ENCODE results near the gene FAM13C.
"Not testable (repeated sequence)": the region's sequence is repeated elsewhere in the genome, so short reads cannot be mapped to it uniquely, and the experiment has no call there.

FAM13C gene

GRCh38 chr10:59362144-59362958, at the start of gene FAM13C:
FAM13C (minus strand) TSS chr10:59362549; CDS start chr10:59362460, 89 bp downstream.
- FAIRE-seq (no peak), DNase-seq (ENCODE audit: insufficient read length, low spot score) (no peak)

GRCh38 chr10:59405235-59405634, 42.9 kb upstream of the FAM13C start:
- no peak for FAIRE-seq
- no peak for DNase-seq (ENCODE audit: insufficient read length, low spot score)

GRCh38 chr10:59400214-59400613, 37.9 kb upstream of the FAM13C start:
- FAIRE-seq (no peak), DNase-seq (ENCODE audit: insufficient read length, low spot score) (no peak)

- DNase-seq (ENCODE audit: insufficient read length, low spot score); FAIRE-seq: not testable (repeated sequence)
Observed at GRCh38 chr10:59399329-59399728, 37.0 kb upstream of the FAM13C start.

GRCh38 chr10:59397961-59398360, 35.6 kb upstream of the FAM13C start:
- FAIRE-seq, result no peak

GRCh38 chr10:59395984-59396383, 33.6 kb upstream of the FAM13C start:
- DNase-seq (ENCODE audit: insufficient read length, low spot score) (no peak), FAIRE-seq (no peak)

More at GRCh38 chr10:59397961-59398360, 35.6 kb upstream of the FAM13C start:
- DNase-seq (ENCODE audit: insufficient read length, low spot score), result no peak

- DNase-seq (ENCODE audit: insufficient read length, low spot score) (no peak), FAIRE-seq (no peak)
Observed at GRCh38 chr10:59393349-59393748, 31.0 kb upstream of the FAM13C start.

- DNase-seq (ENCODE audit: insufficient read length, low spot score) (no peak), FAIRE-seq (no peak)
Observed at GRCh38 chr10:59391060-59391459, 28.7 kb upstream of the FAM13C start.

- DNase-seq (ENCODE audit: insufficient read length, low spot score) (no peak), FAIRE-seq (no peak)
Observed at GRCh38 chr10:59388671-59388976, 26.3 kb upstream of the FAM13C start.

GRCh38 chr10:59387951-59388670, 25.8 kb upstream of the FAM13C start:
- DNase-seq (ENCODE audit: insufficient read length, low spot score) (no peak), FAIRE-seq (no peak)

- FAIRE-seq (no peak), DNase-seq (ENCODE audit: insufficient read length, low spot score) (no peak)
Observed at GRCh38 chr10:59384761-59385160, 22.4 kb upstream of the FAM13C start.

GRCh38 chr10:59383908-59384307, 21.6 kb upstream of the FAM13C start:
- no peak for DNase-seq (ENCODE audit: insufficient read length, low spot score)
- no peak for FAIRE-seq

- DNase-seq (ENCODE audit: insufficient read length, low spot score), result no peak
- no peak for FAIRE-seq
Observed at GRCh38 chr10:59383436-59383835, 21.1 kb upstream of the FAM13C start.

GRCh38 chr10:59382831-59383295, 20.5 kb upstream of the FAM13C start:
- DNase-seq (ENCODE audit: insufficient read length, low spot score) (no peak), FAIRE-seq (no peak)

- no peak for FAIRE-seq
- no peak for DNase-seq (ENCODE audit: insufficient read length, low spot score)
Observed at GRCh38 chr10:59381687-59382086, 19.3 kb upstream of the FAM13C start.

- FAIRE-seq (no peak), DNase-seq (ENCODE audit: insufficient read length, low spot score) (no peak)
Observed at GRCh38 chr10:59376846-59377245, 14.5 kb upstream of the FAM13C start.

- no peak for FAIRE-seq
- no peak for DNase-seq (ENCODE audit: insufficient read length, low spot score)
Observed at GRCh38 chr10:59375990-59376389, 13.6 kb upstream of the FAM13C start.

- DNase-seq (ENCODE audit: insufficient read length, low spot score) (no peak), FAIRE-seq (no peak)
Observed at GRCh38 chr10:59374916-59375315, 12.6 kb upstream of the FAM13C start.

GRCh38 chr10:59373071-59373470, 10.7 kb upstream of the FAM13C start:
- DNase-seq (ENCODE audit: insufficient read length, low spot score), result no peak
- no peak for FAIRE-seq

- DNase-seq (ENCODE audit: insufficient read length, low spot score) (no peak), FAIRE-seq (no peak)
Observed at GRCh38 chr10:59372543-59372942, 10.2 kb upstream of the FAM13C start.

GRCh38 chr10:59366290-59366689, 3.9 kb upstream of the FAM13C start:
- FAIRE-seq (no peak), DNase-seq (ENCODE audit: insufficient read length, low spot score) (no peak)

- DNase-seq (ENCODE audit: insufficient read length, low spot score), result no peak
- no peak for FAIRE-seq
Observed at GRCh38 chr10:59363446-59363958, 1.2 kb upstream of the FAM13C start.
